ENCODE measurements around the gene SMG7. TPM values are rescaled to one million over a fixed set of nuclear protein-coding genes. Genes with fewer than 3 reads are reported as not detected.

Gene SMG7
- total and polyA plus RNA-seq, 2 donors (not counting 3 experiments of a cell fraction or from before 2014, with no cell fraction given): 25.4 to 47.1 TPM

DNA sequence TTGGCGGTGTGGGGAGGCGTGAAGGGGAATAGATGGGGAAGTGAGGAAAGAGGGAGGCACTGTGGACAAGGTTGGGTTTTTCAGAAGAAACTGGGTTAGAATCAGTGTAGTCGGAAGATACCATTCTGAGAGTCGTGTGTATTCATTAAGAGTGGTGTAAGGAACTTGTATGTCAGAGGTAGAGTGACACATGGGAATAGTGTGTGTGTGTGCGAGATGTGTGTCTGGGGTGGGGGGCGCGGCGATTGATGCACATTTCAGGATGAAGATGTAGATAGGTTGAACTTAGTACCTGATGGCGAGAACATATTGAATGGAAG, 878 bp downstream of the SMG7 start:
- peaks cover 55% of the 10 kb centered on the region for H3K79me2 ChIP-seq (ENCODE audit: control insufficient read depth, insufficient read depth, low read length)
- no peaks in the 10 kb centered on the region for H3K9me1 ChIP-seq (replicated peaks; ENCODE audit: control insufficient read depth, extremely low read depth, insufficient read depth, low read length)
- peaks cover 4% of the 10 kb centered on the region for H4K20me1 ChIP-seq (replicated peaks; ENCODE audit: control insufficient read depth, extremely low read depth, insufficient read depth, low read length)
- no peak for TF ChIP-seq FOS (IDR thresholded peaks at IDR 0.05; ENCODE audit: borderline replicate concordance, insufficient read depth, low read length)
- no peak for TF ChIP-seq CTCF (IDR thresholded peaks at IDR 0.05; ENCODE audit: extremely low read depth in 1 of 2, insufficient read depth in 1 of 2, low read depth in 1 of 2, low read length in 2 of 2)
- no peak for TF ChIP-seq POLR2AphosphoS5 (IDR thresholded peaks at IDR 0.05; ENCODE audit: insufficient read depth, low read depth, low read length)
- TF ChIP-seq MAX (IDR thresholded peaks at IDR 0.05; ENCODE audit: insufficient read depth, insufficient read length): no peak
- TF ChIP-seq EZH2 (IDR thresholded peaks at IDR 0.05; ENCODE audit: borderline replicate concordance, low read depth, low read length, severe bottlenecking): no peak
- TF ChIP-seq GATA2 (IDR thresholded peaks at IDR 0.05; ENCODE audit: insufficient read depth, insufficient read length, low read depth, low read length): no peak
- TF ChIP-seq POLR2A (IDR thresholded peaks at IDR 0.05; ENCODE audit: low read depth, low read length): no peak
- no peak for TF ChIP-seq MYC (IDR thresholded peaks at IDR 0.05; ENCODE audit: low read depth, low read length)
- TF ChIP-seq JUN (IDR thresholded peaks at IDR 0.05; ENCODE audit: borderline replicate concordance, insufficient read depth, insufficient read length, low read depth): no peak
- BruUV-seq (replicated peaks): no TSS peak
- FAIRE-seq: no peak
- H3K27ac ChIP-seq (ENCODE audit: insufficient read depth, low read depth, low read length): peak overlapping the region; percentile 54
- peak overlapping the region; percentile 89 for H2AFZ ChIP-seq (ENCODE audit: low read depth, low read length)
- no peak for DNase-seq (ENCODE audit: low read depth, low spot score)
- CTCF ChIA-PET: interaction anchor here (1.1 to 1.4 kb wide), 3 partner anchors 9 to 191 kb away, joined by 3 to 4 read pairs (median 4); no protein-coding TSS in a partner anchor
- H3K27me3 ChIP-seq (ENCODE audit: control insufficient read depth in 2 of 2, insufficient read depth in 2 of 2, low read length in 2 of 2): no peaks in the 10 kb centered on the region
- H3K4me3 ChIP-seq (replicated peaks in 1 of 3; ENCODE audit: insufficient read depth in 1 of 3, low read depth in 1 of 3, low read length in 3 of 3): peak overlapping the region; percentile 62 to 87 (median 69)
- POLR2A ChIA-PET: no interaction called here
- H3K4me1 ChIP-seq (ENCODE audit: control insufficient read depth, extremely low read depth, insufficient read depth, low read length): peaks cover 19% of the 10 kb centered on the region
- intact Hi-C loops (cut with micrococcal nuclease) (loop anchor here (5.0 kb wide), 3 partner anchors 336 to 579 kb away; partner anchors contain the start of genes LAMC1 and TSEN15), dilution Hi-C loops (cut with MboI; ENCODE audit: extremely low pct_ligation_motif_present, low sequenced_read_pairs) (no loop called here)
- H3K36me3 ChIP-seq (ENCODE audit: control insufficient read depth in 2 of 2, extremely low read depth in 1 of 2, insufficient read depth in 2 of 2, low read length in 2 of 2): peaks cover 0 to 3% of the 10 kb centered on the region in 2 experiments
- no peaks in the 10 kb centered on the region for H3K9me3 ChIP-seq (replicated peaks; ENCODE audit: control insufficient read depth, insufficient read depth, low read length)
- peak overlapping the region; percentile 89 for H3K9ac ChIP-seq (replicated peaks; ENCODE audit: extremely low read depth, insufficient read depth, low read length)
- H3K4me2 ChIP-seq (ENCODE audit: insufficient read depth, low read length): peak overlapping the region; percentile 89
